Naive thymus-derived CD8-positive, alpha-beta T cell (primary cell): ENCODE results near the gene WDR90. TPM values are rescaled to one million over a fixed set of nuclear protein-coding genes. Genes with fewer than 3 reads are reported as not detected.

ENCODE experiments used
- ATAC-seq, 2 donors: fragments of 150-1000 bp; cut with Tn5 transposase in 1 of 2; sonication (Bioruptor Pico), chemical (Tn5 transposase) in 1 of 2; 1 replicate in 1 of 2; 2 replicates in 1 of 2; pipeline ENCODE4 v1.10.0; 2021; ENCODE audit warnings: mild to moderate bottlenecking in 2 of 2, moderate library complexity in 2 of 2
- POLR2A ChIA-PET: fragments of 350-600 bp; sonication (Branson Sonifier 250); formaldehyde crosslinking; loops from one replicate; lab custom pipeline; 2021; ENCODE audit warnings: antibody characterized with exemption; lab: Charles Lee
- DNase-seq, 10 donors: peaks; one replicate each; pipeline versions ENCODE4 v3.0.0 to v3.0.0-alpha.2; 2020 to 2022
- H3K27ac Mint-ChIP-seq, 10 donors: one replicate each; pipeline ENCODE4 v1.8.0; 2020 to 2022; ENCODE audit warnings: mild to moderate bottlenecking in 10 of 10, mixed read lengths in 10 of 10, moderate library complexity in 4 of 10, inconsistent platforms in 1 of 10
- H3K27me3 Mint-ChIP-seq, 5 donors: one replicate each; pipeline ENCODE4 v1.8.0; 2021 to 2022; ENCODE audit warnings: mixed read lengths in 5 of 5
- H3K36me3 Mint-ChIP-seq, 3 donors: one replicate each; pipeline ENCODE4 v1.8.0; 2020 to 2022; ENCODE audit warnings: mixed read lengths in 3 of 3, mild to moderate bottlenecking in 2 of 3, inconsistent platforms in 1 of 3
- H3K4me1 Mint-ChIP-seq, 4 donors: one replicate each; pipeline ENCODE4 v1.8.0; 2021 to 2022; ENCODE audit warnings: mixed read lengths in 4 of 4
- H3K4me3 Mint-ChIP-seq, 10 donors: one replicate each; pipeline ENCODE4 v1.8.0; 2020 to 2022; ENCODE audit warnings: mild to moderate bottlenecking in 10 of 10, mixed read lengths in 10 of 10, moderate library complexity in 6 of 10, inconsistent platforms in 1 of 10
- H3K9me3 Mint-ChIP-seq, 9 donors: one replicate each; pipeline ENCODE4 v1.8.0; 2020 to 2022; ENCODE audit warnings: mixed read lengths in 9 of 9, mild to moderate bottlenecking in 3 of 9, inconsistent platforms in 1 of 9, moderate library complexity in 1 of 9
- polyA plus RNA-seq, 3 donors: library from polyadenylated mRNA; unstranded; fragments of 300-500 nt; fragmentation: Illumina TruSeq; gene quantifications; one replicate each; pipeline ENCODE4 v1.2.3, GENCODE V29; 2021
- total RNA-seq, 8 experiments: library from RNA in 2 of 8; stranded (reverse) in 2 of 8; gene quantifications; one replicate each; pipeline ENCODE4 v1.2.3 and lab custom pipeline; 2021 to 2026

Gene WDR90
- total and polyA plus RNA-seq, 5 experiments from 2014 or later = 0.27 to 19.2 (median 2.5) TPM

DNA sequence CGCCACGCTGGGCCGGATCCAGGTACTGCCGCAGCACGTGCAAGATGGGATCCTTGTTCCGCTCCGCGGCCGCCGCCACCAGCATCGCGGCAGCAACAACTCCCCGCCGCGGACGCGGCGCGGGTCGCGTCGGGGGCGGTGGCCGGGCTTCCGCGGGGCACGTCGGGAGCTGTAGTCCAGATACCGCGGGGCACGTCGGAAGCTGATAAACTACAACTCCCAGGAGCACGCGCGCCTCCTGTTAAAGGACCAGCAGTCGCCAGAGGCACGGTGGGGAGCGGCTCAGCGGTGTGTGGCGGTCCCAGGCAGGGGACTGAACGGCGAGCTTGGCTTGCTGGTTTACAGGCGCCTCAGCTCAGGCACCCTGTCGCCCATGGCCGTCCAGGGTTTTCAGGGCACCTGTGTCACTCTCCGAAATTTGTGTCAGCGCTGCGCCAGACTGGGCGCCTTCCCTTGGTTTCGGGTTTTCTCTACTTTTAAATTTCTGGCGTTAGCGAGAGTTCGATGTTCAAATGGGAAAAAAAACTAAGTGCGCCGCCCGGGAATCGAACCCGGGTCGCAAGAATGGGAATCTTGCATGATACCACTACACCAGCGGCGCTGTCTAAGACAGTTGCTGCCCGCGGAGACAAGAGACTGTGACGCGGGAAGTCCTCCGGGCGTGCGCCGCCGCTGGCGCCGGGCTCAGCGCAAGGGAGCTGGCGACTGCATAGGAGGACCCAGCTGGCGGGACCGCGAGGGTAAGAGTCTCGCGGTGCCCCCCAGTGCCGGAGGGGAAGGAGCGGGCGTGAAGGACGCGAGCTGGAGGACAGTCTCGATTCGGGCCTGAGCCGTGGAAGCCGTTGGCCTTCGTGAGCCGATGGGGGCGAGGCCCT, 12.7 kb upstream of the WDR90 start, which contains the start of gene METTL26:
Gene METTL26, minus strand, starts transcription at position 100 of the 875 bp plus-strand sequence. Its CDS starts 15 bp downstream, at position 85.
- ATAC-seq = peak; percentile 85 to 86
- Mint-ChIP-seq H3K36me3 (peaks cover 0 to 2% (median 0%) of the 10 kb centered on the region in 3 donors), H3K4me1 (peaks cover 3 to 18% (median 7%) of the 10 kb centered on the region in 4 donors), H3K27ac (peak within 1 kb of the TSS; percentile 95 to 100 (median 98)), H3K4me3 (peak within 1 kb of the TSS; percentile 94 to 99 (median 98)), H3K27me3 (peaks cover 0 to 4% (median 0%) of the 10 kb centered on the region in 5 donors), H3K9me3 (peaks cover 0 to 6% (median 0%) of the 10 kb centered on the region in 9 donors)
- POLR2A ChIA-PET = interaction anchor here (0.5 to 3.4 kb wide), 25 partner anchors 10 to 1328 kb away, joined by 3 to 29 read pairs (median 4); partner anchors contain the start of genes CAPN15, DECR2, HAGHL and JMJD8
- DNase-seq = peak; percentile 86 to 99 (median 92)

DNA sequence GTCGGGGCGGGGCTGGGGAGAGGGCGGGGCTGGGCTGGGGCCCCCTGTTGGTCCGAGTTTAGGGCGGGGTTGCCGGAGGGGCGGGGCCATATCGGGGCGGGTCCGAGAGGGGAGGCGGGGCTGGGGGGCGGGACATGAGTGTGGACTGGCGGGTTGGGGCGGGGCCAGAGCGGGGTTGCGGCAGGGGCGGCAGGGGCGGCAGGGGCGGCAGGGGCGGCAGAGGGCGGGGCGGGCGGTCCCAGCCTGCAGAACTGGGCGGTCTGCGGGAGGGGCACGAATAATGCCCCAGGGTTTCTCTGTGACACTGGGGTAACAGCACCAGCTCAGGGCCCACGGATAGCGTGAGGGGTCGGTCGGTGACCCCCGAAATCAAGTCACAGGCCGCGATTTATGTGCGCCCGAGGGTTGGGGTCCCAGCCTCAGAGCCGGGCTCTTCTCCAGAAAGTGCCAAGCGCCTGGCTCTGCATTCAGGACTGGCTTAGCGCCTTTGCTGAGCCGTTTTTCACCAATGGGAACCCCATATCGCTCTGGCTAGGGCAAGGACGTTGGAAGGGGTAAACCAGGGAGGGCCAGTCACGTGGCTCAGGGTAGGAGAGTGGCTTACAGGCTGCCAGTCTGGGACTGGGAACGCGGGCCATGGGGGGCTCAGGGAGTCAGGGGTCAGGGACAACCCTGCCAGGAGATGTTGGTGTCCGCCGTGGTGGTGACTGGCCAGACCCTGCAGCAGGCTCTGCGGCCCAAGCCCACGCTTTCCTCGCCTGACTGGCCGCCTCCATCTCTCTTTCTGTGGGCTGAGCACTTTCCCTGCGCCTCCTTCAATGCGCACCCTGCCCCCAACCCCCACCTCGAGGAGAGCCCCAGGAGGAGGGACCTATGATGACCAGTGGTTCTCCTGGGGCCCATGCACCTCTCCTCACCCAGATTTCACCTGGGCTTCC, 11.8 kb upstream of the WDR90 start:
- H3K27me3 Mint-ChIP-seq = peaks cover 0 to 4% (median 0%) of the 10 kb centered on the region in 5 donors
- POLR2A ChIA-PET = interaction anchor here (0.5 to 3.4 kb wide), 18 partner anchors 9 to 1327 kb away, joined by 3 to 29 read pairs (median 6); partner anchors contain the start of genes DECR2, JMJD8, LUC7L and NHLRC4
- peak overlapping the region in 8 of 10 donors; percentile 95 to 100 (median 98) for H3K27ac Mint-ChIP-seq
- H3K4me1 Mint-ChIP-seq = peaks cover 3 to 18% (median 7%) of the 10 kb centered on the region in 4 donors
- DNase-seq = peak in 5 of 10 donors; percentile 81 to 94 (median 90)
- peak; percentile 14 to 55 for ATAC-seq
- peaks cover 0 to 6% (median 0%) of the 10 kb centered on the region in 9 donors for H3K9me3 Mint-ChIP-seq
- peaks cover 0 to 2% (median 0%) of the 10 kb centered on the region in 3 donors for H3K36me3 Mint-ChIP-seq
- H3K4me3 Mint-ChIP-seq = peak overlapping the region; percentile 94 to 99 (median 98)

DNA sequence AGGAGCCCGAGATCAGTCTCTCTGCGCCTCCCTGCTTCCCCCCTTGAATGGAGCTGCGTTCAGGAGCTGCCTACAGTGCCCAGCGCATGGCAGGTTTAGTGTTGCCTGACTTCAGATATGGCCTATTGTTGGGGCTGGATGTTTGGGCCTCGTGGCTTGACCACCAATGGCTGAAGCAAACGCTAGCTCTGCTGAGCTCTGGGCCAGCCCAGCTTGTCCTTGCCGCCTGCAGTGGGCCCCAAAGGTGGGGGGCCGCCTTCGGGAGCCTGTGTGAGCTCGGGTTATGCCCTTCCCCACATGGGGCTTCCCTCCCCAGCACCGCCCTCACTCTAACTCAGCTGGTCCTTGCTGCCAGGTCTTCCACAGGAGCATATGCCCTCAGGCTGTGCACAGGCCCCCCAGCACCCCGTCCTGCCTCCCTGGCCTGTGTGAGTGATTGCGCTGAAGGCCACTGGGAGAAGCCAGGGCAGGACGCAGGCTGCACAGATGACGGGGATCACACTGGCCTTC, 11.1 kb upstream of the WDR90 start:
- Mint-ChIP-seq H3K27ac (peak overlapping the region in 1 of 10 donors; percentile 16), H3K4me3 (peak overlapping the region in 5 of 10 donors; percentile 15 to 97 (median 26)), H3K4me1 (peaks cover 6 to 24% (median 7%) of the 10 kb centered on the region in 4 donors), H3K36me3 (peaks cover 0 to 2% (median 0%) of the 10 kb centered on the region in 3 donors), H3K27me3 (peaks cover 0 to 4% (median 0%) of the 10 kb centered on the region in 5 donors), H3K9me3 (peaks cover 0 to 6% (median 0%) of the 10 kb centered on the region in 9 donors)
- POLR2A ChIA-PET = interaction anchor here (0.8 to 3.4 kb wide), 5 partner anchors 10 to 237 kb away, joined by 3 to 29 read pairs (median 13); partner anchors contain the start of genes DECR2, JMJD8, STUB1 and WDR90
- ATAC-seq (no peak), DNase-seq (no peak)

DNA sequence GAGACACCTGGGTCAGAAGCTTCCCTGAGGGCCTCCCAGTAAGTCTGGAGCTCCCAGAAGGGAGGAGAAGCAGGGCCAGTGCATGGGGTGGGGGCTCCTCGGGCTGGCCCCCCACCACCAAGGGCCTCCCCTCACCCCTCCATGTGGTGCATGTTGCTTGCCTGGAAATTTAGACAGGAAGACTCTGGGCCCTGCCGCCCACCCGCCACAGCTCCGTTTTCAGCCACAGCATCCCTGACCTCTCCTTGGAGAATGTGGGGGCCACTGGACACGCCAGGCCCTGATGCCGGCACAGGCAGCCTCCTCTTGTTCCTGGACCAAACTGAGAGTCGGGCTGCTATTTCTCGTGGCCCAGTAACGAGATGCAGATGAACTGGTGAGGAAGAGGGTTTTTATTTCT, 10.3 kb upstream of the WDR90 start:
- DNase-seq (no peak), ATAC-seq (no peak)
- Mint-ChIP-seq H3K9me3 (peaks cover 0 to 6% (median 0%) of the 10 kb centered on the region in 9 donors), H3K27ac (peak overlapping the region in 3 of 10 donors; percentile 53 to 73 (median 53)), H3K27me3 (peaks cover 0 to 4% (median 0%) of the 10 kb centered on the region in 5 donors), H3K4me3 (peak overlapping the region in 4 of 10 donors; percentile 22 to 48 (median 34)), H3K4me1 (peaks cover 6 to 27% (median 12%) of the 10 kb centered on the region in 4 donors), H3K36me3 (peaks cover 0 to 2% (median 0%) of the 10 kb centered on the region in 3 donors)
- POLR2A ChIA-PET = interaction anchor here (2.2 to 3.4 kb wide), 2 partner anchors 9 to 43 kb away, joined by 7 to 29 read pairs; partner anchors contain the start of genes JMJD8 and STUB1

DNA sequence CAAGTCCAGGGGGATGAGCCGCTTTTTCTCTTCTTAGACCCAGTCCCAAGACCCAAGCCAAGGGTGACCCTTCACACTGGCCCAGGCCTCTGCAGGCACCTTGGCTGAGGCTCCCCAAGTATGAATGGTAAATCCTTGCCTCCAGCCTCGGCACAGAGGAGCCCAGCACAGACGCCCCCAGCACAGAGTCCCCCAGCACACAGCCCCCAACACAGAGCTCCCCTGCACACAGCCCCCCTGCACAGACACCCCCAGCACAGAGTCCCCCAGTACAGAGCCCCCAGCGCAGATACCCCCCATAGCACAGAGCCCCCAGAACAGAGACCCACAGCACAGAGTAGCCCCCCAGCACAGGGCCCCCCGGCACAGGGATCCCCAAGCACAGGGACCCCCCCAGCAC, 8.6 kb upstream of the WDR90 start:
- Mint-ChIP-seq H3K9me3 (peaks cover 0 to 6% (median 0%) of the 10 kb centered on the region in 9 donors), H3K4me3 (peak overlapping the region in 8 of 10 donors; percentile 19 to 83 (median 50)), H3K27me3 (peaks cover 0 to 4% (median 0%) of the 10 kb centered on the region in 5 donors), H3K36me3 (peaks cover 0 to 2% (median 0%) of the 10 kb centered on the region in 3 donors), H3K27ac (peak overlapping the region in 1 of 10 donors; percentile 51), H3K4me1 (peaks cover 16 to 28% (median 22%) of the 10 kb centered on the region in 4 donors)
- POLR2A ChIA-PET = no interaction called here
- DNase-seq (no peak), ATAC-seq (no peak)

DNA sequence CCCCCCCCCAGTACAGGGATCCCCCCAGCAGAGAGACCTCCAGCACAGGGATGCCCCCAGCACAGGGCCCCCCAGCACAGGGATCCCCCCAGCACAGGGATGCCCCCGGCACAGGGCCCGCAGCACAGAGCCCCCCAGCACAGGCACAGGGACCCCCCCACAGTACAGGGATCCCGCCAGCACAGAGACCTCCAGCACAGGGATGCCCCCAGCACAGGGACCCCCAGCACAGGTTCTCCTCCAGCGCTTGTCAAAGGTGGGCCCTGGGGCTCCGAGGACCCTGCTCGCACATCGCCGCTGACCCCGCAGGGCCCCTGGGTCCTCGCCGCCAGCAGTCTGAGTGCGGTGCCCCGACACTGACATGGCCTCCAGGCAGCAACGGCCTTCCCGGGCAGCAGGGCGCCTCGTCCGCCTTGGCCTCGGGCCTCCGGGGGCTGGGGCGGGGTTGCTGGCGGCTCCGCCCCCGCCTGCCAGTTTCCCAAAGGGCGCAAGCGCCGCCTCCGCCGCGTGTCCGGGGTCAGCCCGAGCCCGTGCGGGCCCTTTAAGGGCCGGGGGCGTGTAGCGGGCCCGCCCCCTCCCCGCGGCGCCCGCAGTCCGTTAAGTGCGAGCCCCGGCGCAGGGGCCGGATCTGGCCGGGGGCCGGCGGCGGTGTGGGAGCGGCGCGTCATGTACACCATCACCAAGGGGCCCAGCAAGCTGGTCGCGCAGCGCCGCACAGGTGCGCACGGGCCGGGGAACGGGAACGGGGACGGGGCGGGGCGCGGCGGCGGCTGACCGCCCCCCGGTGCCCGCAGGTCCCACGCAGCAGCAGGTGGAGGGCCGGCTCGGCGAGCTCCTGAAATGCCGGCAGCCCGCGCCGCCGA, 7.6 kb upstream of the WDR90 start, which contains the start of gene MCRIP2:
Gene MCRIP2, plus strand, starts transcription at position 503 of the 863 bp plus-strand sequence. Its CDS starts 164 bp downstream, at position 667.
- DNase-seq (peak in 9 of 10 donors; percentile 40 to 75 (median 54)), ATAC-seq (peak; percentile 38 to 52)
- Mint-ChIP-seq H3K4me1 (peaks cover 13 to 27% (median 20%) of the 10 kb centered on the region in 4 donors), H3K9me3 (peaks cover 0 to 3% (median 0%) of the 10 kb centered on the region in 9 donors), H3K36me3 (peaks cover 0 to 2% (median 0%) of the 10 kb centered on the region in 3 donors), H3K27me3 (peaks cover 0 to 3% (median 0%) of the 10 kb centered on the region in 5 donors), H3K4me3 (peak within 1 kb of the TSS; percentile 61 to 83 (median 69)), H3K27ac (peak within 1 kb of the TSS in 5 of 10 donors; percentile 19 to 63 (median 35))
- POLR2A ChIA-PET = interaction anchor here (1.0 to 1.1 kb wide), 2 partner anchors 39 to 241 kb away, joined by 3 to 5 read pairs; partner anchors contain the start of gene STUB1

DNA sequence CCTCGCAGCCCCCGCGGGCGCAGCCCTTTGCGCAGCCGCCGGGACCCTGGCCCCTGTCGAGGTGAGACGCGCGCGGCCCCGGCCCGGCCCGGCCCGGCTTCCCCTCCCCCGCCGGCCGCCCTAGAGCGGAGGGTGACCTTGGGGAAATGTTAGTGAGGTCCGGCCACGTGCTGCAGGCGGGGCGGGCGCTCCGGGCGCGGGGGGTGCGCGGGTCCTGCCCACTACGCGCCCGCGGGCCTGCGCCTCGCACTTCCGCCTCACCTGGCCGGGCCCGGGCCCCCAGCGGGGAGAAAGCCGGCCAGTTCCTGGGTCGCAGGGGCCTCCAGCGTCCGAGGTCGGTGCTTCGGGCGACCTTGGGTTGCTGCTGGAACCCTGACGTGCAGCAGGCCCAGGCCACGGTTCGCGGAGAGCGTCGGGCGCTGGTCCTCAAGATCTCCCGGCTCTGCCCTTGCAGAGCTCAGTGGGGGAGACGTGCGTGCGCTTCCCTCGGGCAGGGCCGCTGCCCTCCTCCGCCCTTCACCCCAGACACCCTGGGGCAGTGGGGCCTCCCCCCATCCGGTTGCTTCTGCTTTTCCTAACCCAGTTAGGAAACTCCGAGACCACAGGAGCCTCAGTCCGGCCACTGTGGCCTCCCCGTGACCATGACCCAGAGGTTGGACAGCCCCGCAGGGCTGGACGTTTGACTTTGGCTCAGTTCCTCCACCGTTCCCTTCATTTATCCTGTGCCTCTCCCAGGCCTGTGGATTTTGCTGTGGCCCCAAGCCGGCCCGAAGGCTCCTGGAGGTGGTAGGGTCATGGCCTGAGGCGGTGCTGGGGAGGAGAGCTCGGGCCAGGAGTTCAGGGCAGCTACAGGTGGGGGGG, 6.7 kb upstream of the WDR90 start:
- no peaks in the 10 kb centered on the region for H3K36me3 Mint-ChIP-seq
- H3K27me3 Mint-ChIP-seq = no peaks in the 10 kb centered on the region
- DNase-seq (peak in 1 of 10 donors; percentile 24), ATAC-seq (peak; percentile 43 to 47)
- H3K27ac Mint-ChIP-seq = peak overlapping the region in 5 of 10 donors; percentile 15 to 63 (median 33)
- H3K4me1 Mint-ChIP-seq = peaks cover 10 to 28% (median 17%) of the 10 kb centered on the region in 4 donors
- no peaks in the 10 kb centered on the region for H3K9me3 Mint-ChIP-seq
- H3K4me3 Mint-ChIP-seq = peak overlapping the region; percentile 61 to 81 (median 68)
- POLR2A ChIA-PET = interaction anchor here (1.0 to 1.4 kb wide), 3 partner anchors 38 to 242 kb away, joined by 3 to 5 read pairs (median 3); partner anchors contain the start of gene STUB1

DNA sequence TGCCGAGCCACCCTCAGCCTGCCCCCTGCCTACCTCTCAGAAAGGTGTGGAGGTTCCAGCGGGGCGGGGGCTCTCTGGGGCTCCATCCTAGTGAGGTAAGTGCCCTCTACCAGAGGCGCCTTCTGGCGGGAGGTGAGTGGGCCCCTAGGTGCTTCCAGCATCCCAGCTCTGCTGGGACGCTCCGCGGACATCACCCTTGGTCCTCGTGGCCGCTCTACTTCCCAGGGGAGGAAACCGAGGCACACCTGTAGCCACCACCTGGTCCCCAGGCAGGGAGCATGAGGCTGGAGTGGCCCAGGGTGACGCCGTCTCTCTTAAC, 6.2 kb upstream of the WDR90 start:
- DNase-seq = no peak
- Mint-ChIP-seq H3K27ac (peak overlapping the region in 2 of 10 donors; percentile 33 to 63), H3K36me3 (no peaks in the 10 kb centered on the region), H3K9me3 (no peaks in the 10 kb centered on the region), H3K4me3 (peak overlapping the region; percentile 7 to 81 (median 68)), H3K4me1 (peaks cover 10 to 26% (median 18%) of the 10 kb centered on the region in 4 donors), H3K27me3 (no peaks in the 10 kb centered on the region)
- ATAC-seq = no peak
- POLR2A ChIA-PET = interaction anchor here (1.1 to 1.4 kb wide), 2 partner anchors 45 to 242 kb away, joined by 3 read pairs; no protein-coding TSS in a partner anchor

DNA sequence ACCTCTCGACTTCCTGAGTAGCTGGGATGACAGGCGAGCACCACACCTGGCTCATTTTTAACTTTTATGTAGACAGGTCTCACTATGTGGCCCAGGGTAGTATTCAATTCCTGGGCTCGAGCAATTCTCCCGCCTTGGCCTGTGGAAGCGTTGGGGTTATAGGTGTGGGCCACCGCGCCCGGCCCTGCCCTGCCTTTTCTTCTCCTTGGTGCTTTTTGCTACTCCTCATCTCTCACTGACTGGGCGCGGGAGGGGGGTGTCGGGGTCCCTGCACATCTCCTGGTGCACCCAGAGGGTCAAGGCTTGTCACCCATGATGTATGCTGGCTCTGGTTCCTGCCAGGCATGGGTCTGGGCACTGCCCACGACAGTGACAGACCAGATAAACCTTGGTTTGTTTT, 4.6 kb upstream of the WDR90 start:
- Mint-ChIP-seq H3K9me3 (no peaks in the 10 kb centered on the region), H3K4me3 (peak overlapping the region in 8 of 10 donors; percentile 19 to 76 (median 68)), H3K27ac (peak overlapping the region in 4 of 10 donors; percentile 31 to 75 (median 59)), H3K27me3 (no peaks in the 10 kb centered on the region), H3K4me1 (peaks cover 10 to 33% (median 21%) of the 10 kb centered on the region in 4 donors), H3K36me3 (no peaks in the 10 kb centered on the region)
- DNase-seq = no peak
- POLR2A ChIA-PET = interaction anchor here (0.9 to 1.3 kb wide), 2 partner anchors 23 to 54 kb away, joined by 3 read pairs; partner anchors contain the start of genes RAB40C and RHOT2
- no peak for ATAC-seq
